Jurkat, Clone E6-1 (cell line): ENCODE measurements around the gene SENP5.
"Not testable (repeated sequence)": the region's sequence is repeated elsewhere in the genome, so short reads cannot be mapped to it uniquely, and the experiment has no call there.

Experiments used
- DNase-seq: peaks from one replicate; pipeline ENCODE4 v3.0.0-alpha.2; 2011; ENCODE audit warnings: low read depth, low spot score
- H3K4me3 ChIP-seq: 2 replicates; pipeline ENCODE4 v1.5.1; 2011; ENCODE audit warnings: mild to moderate bottlenecking, low read length, control low read depth, moderate library complexity

Gene SENP5

GRCh38 chr3:196932600-196932999, 64.9 kb downstream of the SENP5 start:
- no peak for DNase-seq
- H3K4me3 ChIP-seq = no peak overlapping the region

GRCh38 chr3:196936288-196936687, 68.6 kb downstream of the SENP5 start:
- no peak overlapping the region for H3K4me3 ChIP-seq
- no peak for DNase-seq

GRCh38 chr3:196938124-196938523, 70.4 kb downstream of the SENP5 start:
- DNase-seq = no peak
- no peak overlapping the region for H3K4me3 ChIP-seq

- no peak overlapping the region for H3K4me3 ChIP-seq
- peak; percentile 68 for DNase-seq
Observed at GRCh38 chr3:196938576-196938975, 70.9 kb downstream of the SENP5 start.

- DNase-seq = peak; percentile 23
Observed at GRCh38 chr3:196941729-196942225, 74.1 kb downstream of the SENP5 start.

GRCh38 chr3:196942226-196942914, 74.7 kb downstream of the SENP5 start, which contains the start of gene NCBP2:
NCBP2 (minus strand) TSS chr3:196942528; CDS start chr3:196942503, 25 bp downstream.
- peak; percentile 96 for DNase-seq
- H3K4me3 ChIP-seq = peak within 1 kb of the TSS; percentile 94

More at GRCh38 chr3:196941729-196942225, 74.1 kb downstream of the SENP5 start:
- peak overlapping the region; percentile 94 for H3K4me3 ChIP-seq

- peak overlapping the region; percentile 94 for H3K4me3 ChIP-seq
- no peak for DNase-seq
Observed at GRCh38 chr3:196942915-196943277, 75.2 kb downstream of the SENP5 start.

- DNase-seq = not testable (repeated sequence)
- H3K4me3 ChIP-seq = peak overlapping the region; percentile 94
Observed at GRCh38 chr3:196944037-196944790, 76.5 kb downstream of the SENP5 start.

- no peak for DNase-seq
- no peak overlapping the region for H3K4me3 ChIP-seq
Observed at GRCh38 chr3:196947136-196947859, 79.6 kb downstream of the SENP5 start.

GRCh38 chr3:196947860-196948441, 80.2 kb downstream of the SENP5 start:
- no peak for DNase-seq
- no peak overlapping the region for H3K4me3 ChIP-seq

- no peak overlapping the region for H3K4me3 ChIP-seq
- no peak for DNase-seq
Observed at GRCh38 chr3:196948442-196949284, 80.9 kb downstream of the SENP5 start.

- H3K4me3 ChIP-seq = no peak overlapping the region
- no peak for DNase-seq
Observed at GRCh38 chr3:196949285-196949619, 81.5 kb downstream of the SENP5 start.

- no peak for DNase-seq
- no peak overlapping the region for H3K4me3 ChIP-seq
Observed at GRCh38 chr3:196949750-196950149, 82.0 kb downstream of the SENP5 start.

GRCh38 chr3:196951371-196951770, 83.7 kb downstream of the SENP5 start:
- H3K4me3 ChIP-seq = no peak overlapping the region
- DNase-seq = no peak

GRCh38 chr3:196954832-196955231, 87.1 kb downstream of the SENP5 start:
- DNase-seq = no peak
- H3K4me3 ChIP-seq = no peak overlapping the region

GRCh38 chr3:196962108-196962929, 94.6 kb downstream of the SENP5 start:
- DNase-seq = no peak
- no peak overlapping the region for H3K4me3 ChIP-seq

- DNase-seq = peak; percentile 83
Observed at GRCh38 chr3:196962930-196963630, 95.4 kb downstream of the SENP5 start.

More at GRCh38 chr3:196962930-196963630, 95.4 kb downstream of the SENP5 start:
- H3K4me3 ChIP-seq = peak overlapping the region; percentile 13
